GM15510 (cell line): ENCODE results near the gene DSG1.

Experiments used
- POLR2A ChIP-seq: IDR thresholded peaks from 3 replicates; pipeline ENCODE4 v1.6.1; 2011; ENCODE audit warnings: borderline replicate concordance; ENCODE audit not compliant: insufficient read length; ENCODE audit errors: extremely low read depth

Gene DSG1

GRCh38 chr18:31317860-31318259 lies at the start of gene DSG1:
Gene DSG1 (plus strand): TSS chr18:31318160. CDS start chr18:31318301, 141 bp downstream.
- no peak for TF ChIP-seq POLR2A

GRCh38 chr18:31268985-31269406 lies 49.0 kb upstream of the DSG1 start:
- no peak for TF ChIP-seq POLR2A

- TF ChIP-seq POLR2A: no peak
Measured at GRCh38 chr18:31269566-31269965, 48.4 kb upstream of the DSG1 start.

- no peak for TF ChIP-seq POLR2A
Measured at GRCh38 chr18:31270578-31270977, 47.4 kb upstream of the DSG1 start.

- no peak for TF ChIP-seq POLR2A
Measured at GRCh38 chr18:31273812-31274527, 44.0 kb upstream of the DSG1 start.

- TF ChIP-seq POLR2A: no peak
Measured at GRCh38 chr18:31274931-31275330, 43.0 kb upstream of the DSG1 start.

- no peak for TF ChIP-seq POLR2A
Measured at GRCh38 chr18:31275722-31276463, 42.1 kb upstream of the DSG1 start.

- TF ChIP-seq POLR2A: no peak
Measured at GRCh38 chr18:31278609-31279071, 39.3 kb upstream of the DSG1 start.

- TF ChIP-seq POLR2A: no peak
Measured at GRCh38 chr18:31280502-31280901, 37.5 kb upstream of the DSG1 start.

GRCh38 chr18:31281437-31281836 lies 36.5 kb upstream of the DSG1 start:
- no peak for TF ChIP-seq POLR2A

- no peak for TF ChIP-seq POLR2A
Measured at GRCh38 chr18:31291688-31292087, 26.3 kb upstream of the DSG1 start.

GRCh38 chr18:31294199-31294747 lies 23.7 kb upstream of the DSG1 start:
- no peak for TF ChIP-seq POLR2A

- no peak for TF ChIP-seq POLR2A
Measured at GRCh38 chr18:31297248-31297647, 20.7 kb upstream of the DSG1 start.

- TF ChIP-seq POLR2A: no peak
Measured at GRCh38 chr18:31301201-31301655, 16.7 kb upstream of the DSG1 start.

GRCh38 chr18:31302991-31303390 lies 15.0 kb upstream of the DSG1 start:
- TF ChIP-seq POLR2A: no peak

GRCh38 chr18:31303771-31304170 lies 14.2 kb upstream of the DSG1 start:
- no peak for TF ChIP-seq POLR2A

- no peak for TF ChIP-seq POLR2A
Measured at GRCh38 chr18:31309115-31309514, 8.8 kb upstream of the DSG1 start.

- TF ChIP-seq POLR2A: no peak
Measured at GRCh38 chr18:31316974-31317373, 986 bp upstream of the DSG1 start.
